AG09319 (cell line): ENCODE measurements around the gene CEP104.

Source experiments
- DNase-seq: peaks from one replicate; pipeline ENCODE4 v3.0.0-alpha.2; 2010; ENCODE audit warnings: low read depth; ENCODE audit errors: extremely low read depth
- CTCF ChIP-seq: IDR thresholded peaks from 2 replicates; pipeline ENCODE4 v1.5.1; 2011; ENCODE audit warnings: low read depth, mild to moderate bottlenecking, inconsistent platforms, low read length, moderate library complexity

The CEP104 gene

GRCh38 chr1:3876716-3877115 is 19.7 kb upstream of the CEP104 start:
- DNase-seq = no peak
- no peak for TF ChIP-seq CTCF

GRCh38 chr1:3874736-3875135 is 17.7 kb upstream of the CEP104 start:
- no peak for DNase-seq
- no peak for TF ChIP-seq CTCF

- no peak for DNase-seq
- TF ChIP-seq CTCF = no peak
Measured at GRCh38 chr1:3872546-3872945, 15.5 kb upstream of the CEP104 start.

GRCh38 chr1:3871451-3871805 is 14.4 kb upstream of the CEP104 start:
- no peak for DNase-seq
- no peak for TF ChIP-seq CTCF

- no peak for TF ChIP-seq CTCF
- DNase-seq = no peak
Measured at GRCh38 chr1:3869751-3870301, 12.8 kb upstream of the CEP104 start.

- TF ChIP-seq CTCF = no peak
- DNase-seq = no peak
Measured at GRCh38 chr1:3868464-3869006, 11.5 kb upstream of the CEP104 start.

GRCh38 chr1:3865606-3866160 is 8.7 kb upstream of the CEP104 start:
- TF ChIP-seq CTCF = no peak

More at GRCh38 chr1:3865606-3866160, 8.7 kb upstream of the CEP104 start:
- DNase-seq = no peak
